HCT116 (cell line): ENCODE measurements around the gene SLC39A5.

Source experiments
- CEBPB ChIP-seq: IDR thresholded peaks from 2 replicates; pipeline ENCODE4 v1.6.1; 2012; ENCODE audit warnings: low read depth
- CTCF ChIP-seq, 3 experiments: fragments of 200-600 bp in 1 of 3; sonication (generic) in 1 of 3; IDR thresholded peaks in 2 of 3; conservative IDR thresholded peaks in 1 of 3; 2 replicates each; pipeline ENCODE4 v1.5.1; 2012 to 2017; ENCODE audit warnings: low read depth in 2 of 3, low read length in 2 of 3, antibody characterized with exemption in 1 of 3, borderline replicate concordance in 1 of 3, control low read depth in 1 of 3, mild to moderate bottlenecking in 1 of 3, mixed read lengths in 1 of 3, mixed run types in 1 of 3, moderate library complexity in 1 of 3; ENCODE audit not compliant: insufficient read depth in 1 of 3
- EGR1 ChIP-seq: IDR thresholded peaks from 2 replicates; pipeline ENCODE4 v1.6.1; 2012; ENCODE audit warnings: low read depth
- EZH2 ChIP-seq: fragments of 200-600 bp; sonication (generic); IDR thresholded peaks from 2 replicates; pipeline ENCODE4 v1.6.1; 2017; ENCODE audit warnings: antibody characterized with exemption, mixed run types
- EZH2phosphoT487 ChIP-seq: fragments of 200-600 bp; IDR thresholded peaks from 2 replicates; pipeline ENCODE4 v1.6.1; 2018; ENCODE audit warnings: antibody characterized with exemption, borderline replicate concordance
- JUND ChIP-seq: IDR thresholded peaks from 2 replicates; pipeline ENCODE4 v1.6.1; 2012
- SIN3A ChIP-seq: IDR thresholded peaks from 2 replicates; pipeline ENCODE4 v1.6.1; 2012; ENCODE audit warnings: low read depth
- SRF ChIP-seq: IDR thresholded peaks from 2 replicates; pipeline ENCODE4 v1.6.1; 2012; ENCODE audit warnings: low read depth
- YY1 ChIP-seq: IDR thresholded peaks from 2 replicates; pipeline ENCODE4 v1.6.1; 2011; ENCODE audit warnings: low read length, low read depth, moderate library complexity, mild to moderate bottlenecking; ENCODE audit not compliant: insufficient replicate concordance; ENCODE audit errors: extremely low read depth
- ZNF274 ChIP-seq: fragments of 200-500 bp; sonication (Bioruptor generic); IDR thresholded peaks from 2 replicates; pipeline ENCODE4 v1.6.1; 2014; ENCODE audit warnings: mild to moderate bottlenecking, low read depth, low read length, inconsistent platforms

- no peak for TF ChIP-seq CTCF (IDR thresholded peaks at IDR 0.05 in 2 of 3, conservative IDR thresholded peaks at IDR 0.05 in 1 of 3; ENCODE audit: borderline replicate concordance in 1 of 3, insufficient read depth in 1 of 3, low read depth in 2 of 3, low read length in 2 of 3)
- no peak for TF ChIP-seq YY1
- TF ChIP-seq SIN3A, result peak; percentile 14; the same call in 1 of the 2 replicates
- no peak for TF ChIP-seq EZH2
- TF ChIP-seq EZH2phosphoT487, result no peak
- no peak for TF ChIP-seq SRF
- TF ChIP-seq ZNF274, result no peak
- TF ChIP-seq CEBPB, result no peak
- no peak for TF ChIP-seq EGR1
- no peak for TF ChIP-seq JUND
Observed at GRCh38 chr12:56222531-56222895, 7.3 kb upstream of the SLC39A5 start.
